HG02852 (cell line): ENCODE measurements around the gene MXD3.
"Not testable (repeated sequence)": the region's sequence is repeated elsewhere in the genome, so short reads cannot be mapped to it uniquely, and the experiment has no call there.

ENCODE experiments used
- ATAC-seq: cut with Tn5 transposase; IDR thresholded peaks from one replicate; pipeline ENCODE4 v1.9.1; 2021; ENCODE audit warnings: mild to moderate bottlenecking, moderate library complexity; ENCODE audit not compliant: unreplicated experiment

Gene MXD3

GRCh38 chr5:177343777-177344176 is 32.1 kb upstream of the MXD3 start:
- ATAC-seq = no peak

DNA sequence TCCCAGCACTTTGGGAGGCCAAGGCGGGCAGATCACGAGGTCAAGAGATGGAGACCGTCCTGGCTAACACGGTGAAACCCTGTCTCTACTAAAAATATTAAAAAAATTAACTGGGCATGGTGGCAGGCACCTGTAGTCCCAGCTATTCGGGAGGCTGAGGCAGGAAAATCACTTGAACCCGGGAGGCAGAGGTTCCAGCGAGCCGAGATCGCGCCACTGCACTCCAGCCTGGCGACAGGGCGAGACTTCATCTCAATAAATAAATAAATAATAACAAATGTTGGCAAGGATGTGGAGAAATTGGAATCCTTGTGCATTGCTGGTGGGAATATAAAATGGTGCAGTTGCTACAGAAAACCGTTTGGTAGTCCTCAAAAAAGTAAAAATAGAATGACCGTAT is 31.3 kb upstream of the MXD3 start:
- not testable (repeated sequence) for ATAC-seq

DNA sequence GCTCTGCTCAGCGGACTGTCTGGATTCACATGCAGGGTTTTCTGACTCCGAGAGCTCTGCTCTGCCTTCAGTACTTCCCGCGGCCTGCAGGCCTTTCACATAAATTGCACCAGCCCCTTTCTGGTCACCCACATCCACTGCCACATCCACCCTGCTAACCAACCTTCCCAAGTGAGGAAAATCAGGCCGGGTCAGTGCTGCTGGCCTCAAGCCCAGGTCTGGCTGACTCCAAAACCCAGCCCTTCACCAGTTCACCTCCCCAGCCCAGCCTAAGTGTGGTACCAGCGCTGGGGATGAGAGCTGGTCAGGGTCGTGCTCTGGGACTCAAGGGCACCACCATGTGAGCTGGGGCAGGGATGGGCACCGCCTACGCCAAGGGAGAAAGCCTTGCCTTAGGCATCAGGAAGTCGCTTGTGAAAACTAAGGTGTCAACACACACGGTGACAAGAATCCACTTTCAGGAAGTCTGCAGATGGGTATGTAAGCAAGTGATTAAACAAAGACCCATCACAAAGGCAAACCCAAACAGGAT is 27.5 kb upstream of the MXD3 start:
- no peak for ATAC-seq

GRCh38 chr5:177338251-177339106 is 26.8 kb upstream of the MXD3 start:
- no peak for ATAC-seq

DNA sequence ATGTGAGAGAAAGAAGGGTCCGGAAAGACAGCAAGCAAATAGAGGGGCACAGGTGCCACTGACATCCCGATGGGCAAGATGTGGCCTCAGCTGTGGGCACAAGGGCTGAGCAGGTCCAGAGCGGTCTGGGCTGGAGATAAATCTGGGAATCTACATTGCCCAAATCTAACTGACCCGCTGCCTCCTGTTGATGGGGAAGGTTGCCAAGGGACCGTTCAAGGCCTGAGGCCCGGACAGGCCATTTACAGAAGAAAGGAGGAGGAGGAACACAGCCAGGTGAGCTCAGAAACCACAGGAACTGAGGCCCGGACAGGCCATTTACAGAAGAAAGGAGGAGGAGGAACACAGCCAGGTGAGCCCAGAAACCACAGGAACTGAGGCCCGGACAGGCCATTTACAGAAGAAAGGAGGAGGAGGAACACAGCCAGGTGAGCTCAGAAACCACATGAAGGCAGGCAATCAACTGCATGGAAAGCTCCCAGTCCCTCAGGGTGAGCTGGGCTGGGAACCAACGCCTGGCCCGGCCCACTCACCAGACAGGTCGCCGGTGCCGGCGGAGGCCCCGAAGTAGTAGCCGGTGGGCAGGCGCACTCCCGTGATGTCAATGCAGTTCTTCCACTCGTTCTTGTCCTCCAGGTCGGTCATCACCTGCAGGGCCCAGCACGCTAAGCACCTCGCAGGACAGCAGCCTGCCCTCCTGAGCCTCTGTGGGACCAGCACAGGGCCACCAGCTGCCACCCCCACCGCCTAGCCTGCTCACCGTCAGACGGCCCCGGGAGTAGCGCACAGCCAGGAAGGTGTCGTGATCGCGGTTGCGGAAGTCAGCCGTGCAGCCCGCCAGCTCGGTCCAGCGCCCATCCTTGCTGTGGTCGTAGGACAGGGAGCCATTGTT is 25.2 kb upstream of the MXD3 start:
- no peak for ATAC-seq

GRCh38 chr5:177336112-177336511 is 24.4 kb upstream of the MXD3 start:
- ATAC-seq = no peak

DNA sequence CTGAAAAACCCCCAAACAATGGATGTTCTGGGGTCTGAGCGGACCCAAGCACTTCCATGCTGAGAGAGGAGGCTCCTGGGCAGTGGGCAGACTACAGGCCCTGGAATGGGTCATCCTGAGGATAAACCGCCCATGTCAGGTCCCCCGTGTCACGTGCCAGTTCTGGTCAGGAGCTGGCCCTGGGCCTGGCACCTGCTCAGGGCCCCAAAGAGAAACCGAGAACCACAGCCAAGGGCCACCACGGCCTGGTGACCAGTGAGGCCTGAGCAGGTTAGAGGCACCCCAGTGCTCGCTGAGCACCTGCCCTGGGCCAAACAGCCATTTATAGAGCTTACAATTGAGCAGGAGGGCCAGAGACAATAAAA is 24.0 kb upstream of the MXD3 start:
- ATAC-seq = no peak

DNA sequence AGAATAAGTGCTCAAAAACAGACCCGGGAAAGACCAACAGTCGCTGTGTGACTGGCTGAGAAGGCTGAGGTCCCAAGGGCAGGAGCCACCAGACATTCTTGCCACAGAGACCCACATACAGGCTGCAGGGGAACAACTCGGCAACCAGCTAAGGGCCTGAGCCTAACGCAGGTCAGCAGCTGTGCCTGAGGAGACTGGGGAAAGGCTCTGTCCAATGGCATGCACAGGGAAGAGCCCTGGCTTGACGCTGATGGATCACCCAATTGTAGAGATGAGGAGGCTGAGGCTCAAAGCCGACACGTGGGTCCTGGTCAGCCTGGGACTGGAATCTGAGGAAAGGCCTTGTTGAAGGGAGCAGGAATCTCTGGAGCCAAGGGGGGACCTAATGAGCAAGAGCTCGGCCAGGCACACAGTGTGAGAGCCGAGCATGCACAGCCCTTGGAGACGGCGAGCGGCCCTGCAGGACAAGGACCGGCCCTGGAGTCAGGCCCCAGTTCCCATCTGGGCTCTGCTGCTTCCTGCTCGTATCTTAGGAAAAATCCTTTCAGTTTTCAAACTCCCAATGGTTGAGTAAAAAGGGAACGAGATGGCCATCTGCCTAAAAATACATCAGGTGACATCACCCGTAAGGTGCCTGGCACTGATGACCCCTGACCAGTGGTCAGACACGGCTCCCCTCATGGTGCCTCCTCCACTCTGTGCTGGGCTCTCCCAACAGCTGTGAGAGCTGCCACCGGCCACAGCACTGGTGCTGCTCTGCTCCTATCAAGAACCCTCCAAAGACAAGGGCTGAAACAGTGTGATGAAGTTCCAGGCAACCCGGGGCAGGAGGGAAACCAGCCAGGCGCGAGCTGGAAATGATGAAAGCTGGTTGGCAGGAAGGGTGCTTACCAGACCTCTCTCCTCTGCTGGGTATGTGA is 23.3 kb upstream of the MXD3 start:
- ATAC-seq = no peak

DNA sequence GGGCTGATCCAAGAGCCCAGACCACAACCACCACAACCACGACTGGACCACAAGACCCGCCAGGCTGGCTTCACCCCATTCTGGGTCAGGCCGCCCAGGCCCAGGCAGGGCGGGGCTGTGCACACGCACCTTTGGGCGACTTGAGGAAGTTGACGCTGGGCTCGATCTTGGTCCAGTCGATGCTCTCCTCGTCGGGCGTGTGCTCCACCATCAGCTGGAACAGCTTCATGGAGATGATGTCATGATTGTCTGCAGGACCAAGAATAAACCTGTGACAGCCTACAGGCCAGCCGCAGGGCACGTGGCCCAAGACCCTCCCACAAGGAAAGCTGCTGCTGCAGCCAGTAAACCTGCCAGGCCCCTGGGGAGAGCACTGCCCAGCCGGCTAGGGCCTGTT is 22.5 kb upstream of the MXD3 start:
- ATAC-seq = no peak

GRCh38 chr5:177333420-177334154 is 21.9 kb upstream of the MXD3 start:
- no peak for ATAC-seq

GRCh38 chr5:177332896-177333260 is 21.2 kb upstream of the MXD3 start:
- ATAC-seq = no peak

GRCh38 chr5:177332031-177332895 is 20.6 kb upstream of the MXD3 start:
- no peak for ATAC-seq

GRCh38 chr5:177330991-177331842 is 19.5 kb upstream of the MXD3 start:
- no peak for ATAC-seq

DNA sequence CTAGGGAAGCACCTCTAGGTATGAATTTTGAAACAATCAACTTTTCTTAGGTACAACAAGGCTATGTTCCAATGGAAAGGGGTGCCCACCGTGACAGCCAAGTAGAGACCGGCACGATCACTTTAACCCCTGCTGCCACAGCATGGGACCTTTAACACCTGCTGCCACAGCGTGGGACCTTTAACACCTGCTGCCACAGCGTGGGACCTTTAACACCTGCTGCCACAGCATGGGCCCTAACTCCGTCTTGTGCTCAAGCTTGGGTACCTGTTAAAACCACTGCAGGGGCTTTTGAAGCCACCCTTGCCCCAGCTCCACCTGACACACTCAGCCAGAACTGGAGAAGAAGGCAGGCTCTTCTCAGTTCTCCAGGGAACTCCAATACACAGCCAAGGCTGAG is 18.2 kb upstream of the MXD3 start:
- no peak for ATAC-seq

GRCh38 chr5:177328545-177329231 is 17.0 kb upstream of the MXD3 start:
- ATAC-seq = no peak

DNA sequence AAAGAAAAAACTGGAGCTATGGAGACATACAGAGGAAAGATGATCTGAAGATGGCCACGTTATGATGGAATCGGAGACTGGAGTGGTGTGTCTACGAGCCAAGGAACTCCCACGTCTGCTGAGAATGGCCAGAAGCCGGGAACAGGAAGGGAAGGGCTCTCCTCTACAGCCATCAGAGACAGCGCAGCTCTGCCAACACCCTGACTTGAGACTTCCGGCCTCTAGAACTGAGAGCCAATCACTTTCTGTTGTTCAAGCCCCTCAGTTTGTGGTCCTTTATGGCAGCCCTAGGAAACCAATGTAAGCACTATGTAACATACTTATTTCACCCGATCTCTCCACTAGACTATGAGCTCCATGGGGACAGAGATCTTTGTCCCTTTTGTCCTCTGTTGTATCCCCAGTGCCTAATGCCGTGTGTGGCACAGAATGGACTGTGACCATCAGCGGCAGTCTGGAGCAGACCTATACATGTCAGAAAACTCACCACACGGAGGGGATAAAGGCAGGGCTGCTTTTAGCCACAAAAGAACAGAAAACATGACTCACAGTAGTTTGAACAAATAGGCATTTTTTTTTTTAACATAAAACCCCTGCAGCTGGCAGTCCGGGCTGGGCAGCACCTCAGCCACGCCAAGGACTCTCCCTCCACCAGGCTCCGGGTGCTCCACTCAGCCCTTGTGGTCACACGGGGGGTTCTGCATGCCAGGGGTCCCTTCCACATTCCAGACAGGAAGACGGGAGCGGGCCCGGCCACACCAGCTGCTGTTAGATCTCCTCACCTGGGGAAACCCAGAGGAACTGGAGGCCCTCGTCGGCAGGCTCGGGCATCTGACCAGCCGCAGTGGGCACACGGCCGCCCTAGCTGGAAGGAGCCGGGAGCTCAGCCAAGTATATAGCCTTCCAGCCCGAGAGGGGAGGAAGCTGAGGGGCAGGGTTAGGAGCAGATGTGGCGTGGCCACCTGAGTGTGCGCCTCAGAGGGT is 16.1 kb upstream of the MXD3 start:
- ATAC-seq = no peak
